ENCODE data around the gene MYH15.

Gene MYH15

DNA sequence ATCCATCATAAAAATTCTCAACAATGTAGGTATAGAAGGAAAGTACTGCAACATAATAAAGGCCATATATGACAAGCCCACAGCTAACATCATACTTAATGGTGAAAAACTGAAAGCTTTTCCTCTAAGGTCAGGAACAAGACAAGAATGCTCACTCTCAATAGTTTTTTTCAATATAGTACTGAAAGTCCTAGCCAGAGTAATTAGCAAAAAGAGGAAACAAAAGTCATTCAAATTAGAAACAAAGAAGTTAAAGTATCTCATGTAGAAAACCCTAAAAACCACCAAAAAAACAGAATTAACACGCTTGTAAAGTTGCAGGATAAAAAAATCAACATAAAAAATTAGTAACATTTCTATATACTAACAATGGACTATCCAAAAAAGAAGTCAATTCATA lies 61.8 kb downstream of the MYH15 start:
- CTCF ChIA-PET: no interaction called here

DNA sequence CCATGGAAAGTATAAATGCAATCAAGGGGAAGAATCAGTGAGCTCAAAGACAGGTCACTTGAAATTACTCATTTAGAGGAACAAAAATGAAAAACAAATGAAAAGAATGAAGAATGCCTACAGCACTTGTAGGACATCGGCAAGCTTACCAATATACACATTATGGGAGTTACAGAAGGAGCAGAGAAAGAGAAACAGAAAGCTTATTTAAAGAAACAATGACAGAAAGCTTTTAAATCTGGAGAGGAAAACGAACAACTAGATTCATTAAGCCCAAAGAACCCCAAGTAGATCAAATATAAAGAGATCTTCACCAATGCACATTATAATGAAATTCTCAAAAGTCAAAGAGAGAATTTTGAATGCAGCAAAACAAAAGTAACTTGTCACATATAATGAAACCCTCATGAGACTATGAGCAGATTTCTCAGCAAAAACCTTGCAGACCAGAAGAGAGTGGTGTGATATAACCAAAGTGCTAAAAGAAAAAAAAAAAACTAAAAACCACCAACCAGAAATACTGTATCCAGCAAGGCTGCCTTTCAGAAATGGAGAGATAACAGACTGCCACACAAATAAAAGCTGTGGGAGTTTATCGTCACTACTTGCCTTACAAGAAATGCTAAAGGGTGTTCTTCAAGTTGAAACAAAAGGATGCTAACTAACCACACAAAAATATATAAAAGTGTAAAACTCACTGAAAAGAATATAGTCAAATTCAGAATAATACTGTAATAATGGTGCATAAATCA lies 63.1 kb downstream of the MYH15 start:
- TF ChIP-seq, protein P1, sequence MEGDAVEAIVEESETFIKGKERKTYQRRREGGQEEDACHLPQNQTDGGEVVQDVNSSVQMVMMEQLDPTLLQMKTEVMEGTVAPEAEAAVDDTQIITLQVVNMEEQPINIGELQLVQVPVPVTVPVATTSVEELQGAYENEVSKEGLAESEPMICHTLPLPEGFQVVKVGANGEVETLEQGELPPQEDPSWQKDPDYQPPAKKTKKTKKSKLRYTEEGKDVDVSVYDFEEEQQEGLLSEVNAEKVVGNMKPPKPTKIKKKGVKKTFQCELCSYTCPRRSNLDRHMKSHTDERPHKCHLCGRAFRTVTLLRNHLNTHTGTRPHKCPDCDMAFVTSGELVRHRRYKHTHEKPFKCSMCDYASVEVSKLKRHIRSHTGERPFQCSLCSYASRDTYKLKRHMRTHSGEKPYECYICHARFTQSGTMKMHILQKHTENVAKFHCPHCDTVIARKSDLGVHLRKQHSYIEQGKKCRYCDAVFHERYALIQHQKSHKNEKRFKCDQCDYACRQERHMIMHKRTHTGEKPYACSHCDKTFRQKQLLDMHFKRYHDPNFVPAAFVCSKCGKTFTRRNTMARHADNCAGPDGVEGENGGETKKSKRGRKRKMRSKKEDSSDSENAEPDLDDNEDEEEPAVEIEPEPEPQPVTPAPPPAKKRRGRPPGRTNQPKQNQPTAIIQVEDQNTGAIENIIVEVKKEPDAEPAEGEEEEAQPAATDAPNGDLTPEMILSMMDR (conservative IDR thresholded peaks at IDR 0.05; ENCODE audit: low read depth): no peak
- H3K27ac ChIP-seq: no peak overlapping the region
- ChIA-PET POLR2A (ENCODE audit: low non-redundant PET) (no interaction called here), CTCF (interaction anchor here (0.6 kb wide), 2 partner anchors 11 to 32 kb away, joined by 3 read pairs; no protein-coding TSS in a partner anchor)
- DNase-seq (ENCODE audit: low spot score): no peak

More for the DNA sequence above, 61.8 kb downstream of the MYH15 start:
- no peak overlapping the region for H3K27ac ChIP-seq
- TF ChIP-seq, protein P1 (conservative IDR thresholded peaks at IDR 0.05; ENCODE audit: low read depth): no peak
- no peak for DNase-seq (ENCODE audit: low spot score)
- POLR2A ChIA-PET (ENCODE audit: low non-redundant PET): no interaction called here

DNA sequence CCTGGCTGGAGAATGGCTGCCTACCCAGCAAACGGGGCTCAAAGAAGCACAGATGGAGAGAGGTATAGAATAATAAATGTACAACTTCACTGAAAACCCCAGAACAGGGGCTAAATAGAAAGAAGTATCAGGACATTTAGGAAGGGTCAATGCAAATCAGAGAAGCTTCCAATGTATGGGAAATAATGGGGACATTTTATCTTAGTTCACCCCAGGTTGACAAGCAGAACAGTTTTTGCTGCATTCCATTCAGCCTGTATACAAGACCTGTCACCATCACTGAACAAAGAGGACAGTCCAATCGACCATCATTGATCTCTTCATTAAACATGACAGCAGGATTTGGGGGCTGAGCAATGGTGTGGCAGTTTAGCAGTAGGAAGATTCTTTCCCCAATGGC lies 68.1 kb downstream of the MYH15 start:
- TF ChIP-seq, protein P1 (conservative IDR thresholded peaks at IDR 0.05; ENCODE audit: low read depth): no peak
- H3K27ac ChIP-seq: no peak overlapping the region
- ChIA-PET POLR2A (ENCODE audit: low non-redundant PET) (no interaction called here), CTCF (interaction anchor here (0.7 kb wide), 1 partner anchor 355 kb away, joined by 3 read pairs; no protein-coding TSS in a partner anchor)
- DNase-seq (ENCODE audit: low spot score): no peak

DNA sequence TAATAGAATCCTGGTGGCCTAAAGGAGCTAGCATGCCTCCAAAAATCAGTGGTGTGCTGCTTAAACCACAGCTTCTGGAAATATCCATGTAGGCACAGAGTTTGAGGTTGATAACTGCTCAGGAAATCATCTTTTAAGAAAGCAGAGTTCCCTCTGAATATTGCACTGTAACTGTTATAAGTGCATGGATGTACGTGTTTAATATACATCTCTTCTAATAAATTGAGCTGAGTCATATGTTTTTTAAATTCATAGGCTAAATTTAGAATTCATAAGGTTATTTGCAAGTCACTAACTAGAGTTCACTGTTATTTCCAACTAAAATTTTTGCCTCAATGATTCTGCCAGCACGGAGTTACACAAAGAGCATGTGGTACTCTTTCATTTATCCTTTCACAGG lies 68.9 kb downstream of the MYH15 start:
- CTCF ChIA-PET: interaction anchor here (0.5 to 0.6 kb wide), 2 partner anchors 194 to 222 kb away, joined by 3 to 4 read pairs; no protein-coding TSS in a partner anchor
- no peak for DNase-seq (ENCODE audit: low spot score)
- no peak overlapping the region for H3K27ac ChIP-seq
- POLR2A ChIA-PET (ENCODE audit: low non-redundant PET): no interaction called here
- TF ChIP-seq, protein P1 (conservative IDR thresholded peaks at IDR 0.05; ENCODE audit: low read depth): no peak

DNA sequence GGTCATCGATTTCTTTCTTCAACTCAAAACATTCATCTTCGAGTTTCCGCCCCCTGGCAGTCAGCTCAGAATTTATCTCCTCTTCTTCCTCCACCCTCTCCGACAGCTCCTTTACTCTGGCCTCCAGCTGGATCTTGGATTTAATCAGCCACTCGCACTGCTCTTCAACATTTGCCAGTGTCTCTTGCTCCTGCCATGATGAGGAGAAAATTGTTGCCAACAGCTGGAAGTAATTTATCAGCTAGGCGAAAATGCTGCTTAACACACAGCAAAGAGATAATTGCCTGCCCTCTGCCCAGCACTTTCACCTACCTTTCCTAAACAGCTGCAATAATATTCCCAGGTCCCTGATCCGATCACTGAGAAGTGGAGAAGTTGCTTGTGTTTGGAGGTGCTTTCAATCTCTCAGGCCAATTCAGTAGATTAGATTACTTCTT lies 69.3 kb downstream of the MYH15 start:
- no peak for DNase-seq (ENCODE audit: low spot score)
- no peak overlapping the region for H3K27ac ChIP-seq
- CTCF ChIA-PET: interaction anchor here (0.5 to 0.6 kb wide), 3 partner anchors 13 to 223 kb away, joined by 3 to 4 read pairs (median 4); no protein-coding TSS in a partner anchor
- TF ChIP-seq, protein P1 (conservative IDR thresholded peaks at IDR 0.05; ENCODE audit: low read depth): no peak
- POLR2A ChIA-PET (ENCODE audit: low non-redundant PET): no interaction called here

DNA sequence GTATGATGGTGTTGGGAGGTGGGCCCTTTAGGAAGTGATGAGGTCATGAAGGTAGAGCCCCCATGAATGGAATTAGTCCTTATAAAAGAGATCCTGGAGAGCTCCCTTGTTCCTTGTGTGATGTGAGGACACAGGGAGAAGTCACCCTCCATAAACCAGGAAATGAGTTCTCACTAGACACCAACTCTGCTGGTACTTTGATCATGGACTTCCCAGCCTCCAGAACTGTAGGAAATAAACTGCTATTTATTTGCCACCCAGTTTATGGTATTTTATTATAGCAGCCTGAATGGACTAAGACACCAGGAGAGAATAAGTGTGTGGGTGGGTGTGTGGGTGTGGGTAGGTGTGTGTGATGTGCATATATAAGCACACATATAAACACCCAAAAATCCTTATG lies 71.9 kb downstream of the MYH15 start:
- TF ChIP-seq, protein P1 (conservative IDR thresholded peaks at IDR 0.05; ENCODE audit: low read depth): no peak
- CTCF ChIA-PET: interaction anchor here (0.6 to 0.7 kb wide), 2 partner anchors 69 to 547 kb away, joined by 3 to 4 read pairs; no protein-coding TSS in a partner anchor
- no peak overlapping the region for H3K27ac ChIP-seq
- DNase-seq (ENCODE audit: low spot score): no peak
- POLR2A ChIA-PET (ENCODE audit: low non-redundant PET): no interaction called here

Data from RWPE1 (cell line).